NCI-H187 treated with DMSO at 0.1 percent for 48 hours (cell line): ENCODE data around the gene ESYT3.
"Not testable (repeated sequence)": the region's sequence is repeated elsewhere in the genome, so short reads cannot be mapped to it uniquely, and the experiment has no call there.

Source experiments
- DNase-seq: peaks from one replicate; lab custom pipeline; 2025; lab: John Stamatoyannopoulos, UW

The ESYT3 gene

DNA sequence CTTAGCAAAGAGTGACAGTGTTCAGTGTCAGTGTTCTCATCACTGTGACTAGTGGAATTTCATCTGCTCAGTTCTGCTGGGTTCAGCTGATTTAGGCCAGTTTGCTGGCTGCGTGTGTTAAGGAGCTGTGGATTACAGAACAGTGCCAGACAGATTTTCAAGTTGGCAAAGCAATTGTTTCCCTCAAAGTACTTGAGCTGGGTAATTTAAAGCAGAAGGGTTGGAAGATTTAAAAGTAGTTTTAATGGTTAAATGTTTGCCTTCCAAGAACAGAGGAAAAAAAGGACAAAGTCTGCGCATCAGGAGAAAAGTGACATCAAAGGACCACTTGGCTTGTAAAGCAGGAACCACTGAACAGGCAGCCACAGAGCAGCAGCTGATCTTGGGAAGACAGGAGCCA, 8.7 kb downstream of the ESYT3 start:
- DNase-seq, result no peak

DNA sequence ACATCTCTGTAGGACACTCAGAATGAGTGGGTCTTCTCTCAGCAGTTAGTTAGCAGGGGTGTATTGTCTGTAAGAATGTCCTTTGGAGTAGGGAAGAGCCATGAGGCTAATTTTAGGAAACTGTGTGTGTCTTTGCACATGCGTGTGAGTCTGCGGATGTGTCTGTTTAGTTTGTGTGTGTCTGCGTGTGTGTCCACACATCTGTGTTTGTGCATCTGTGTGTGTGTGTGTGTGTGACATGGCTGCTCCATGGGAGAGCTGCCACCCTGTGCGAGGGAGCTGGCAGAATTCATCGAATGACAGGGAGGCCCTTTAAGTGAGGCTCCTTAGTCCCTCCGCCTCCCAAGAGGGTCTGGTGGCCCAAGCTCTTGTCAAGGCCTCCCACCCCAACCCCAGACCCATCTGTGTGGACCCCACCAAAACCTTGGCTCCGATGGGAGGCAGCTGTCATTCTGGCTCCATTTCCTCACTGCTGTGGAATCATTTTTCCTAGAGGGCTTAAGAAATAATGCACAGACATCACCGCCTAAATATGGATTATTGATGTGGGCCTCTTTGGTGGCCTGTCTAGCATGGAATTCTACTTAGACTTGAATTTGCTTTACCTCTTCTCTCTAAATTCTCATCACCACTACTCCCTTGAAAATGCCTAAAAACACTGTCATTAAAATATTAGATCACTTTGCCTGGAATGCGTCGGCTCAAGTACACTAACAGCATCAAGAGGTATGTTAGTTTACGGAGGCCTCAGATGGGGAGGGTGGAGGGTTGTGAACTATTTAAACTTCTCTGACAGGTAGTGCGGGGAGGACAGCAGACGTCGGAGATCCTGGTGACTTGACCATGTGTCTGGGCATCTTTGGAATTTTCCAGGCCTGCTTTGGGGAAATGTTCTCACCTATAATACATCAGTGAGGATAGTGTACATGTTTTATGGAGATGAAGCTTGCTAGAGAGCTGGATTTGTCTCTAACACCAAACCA, 9.4 kb downstream of the ESYT3 start:
- DNase-seq, result no peak

DNA sequence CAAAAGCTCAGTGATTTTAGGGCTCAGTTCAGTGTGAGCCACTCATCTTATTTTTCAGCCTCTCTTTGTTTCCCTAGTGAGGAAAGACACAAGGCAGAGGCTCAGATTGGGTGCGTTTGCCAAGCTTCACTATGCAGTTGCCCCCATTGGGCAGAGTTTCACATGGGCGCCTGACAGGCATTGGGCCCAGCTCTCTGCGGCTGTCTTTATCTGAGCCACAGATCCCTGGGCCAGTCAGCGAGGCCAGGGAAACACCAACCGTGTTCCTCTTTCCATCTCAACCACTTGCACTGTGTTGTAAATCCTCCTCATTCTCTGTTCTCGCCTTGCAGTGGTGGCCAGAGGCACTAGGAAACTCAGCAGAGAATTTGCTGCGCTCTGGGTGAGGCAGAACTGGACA, 10.8 kb downstream of the ESYT3 start:
- no peak for DNase-seq

DNA sequence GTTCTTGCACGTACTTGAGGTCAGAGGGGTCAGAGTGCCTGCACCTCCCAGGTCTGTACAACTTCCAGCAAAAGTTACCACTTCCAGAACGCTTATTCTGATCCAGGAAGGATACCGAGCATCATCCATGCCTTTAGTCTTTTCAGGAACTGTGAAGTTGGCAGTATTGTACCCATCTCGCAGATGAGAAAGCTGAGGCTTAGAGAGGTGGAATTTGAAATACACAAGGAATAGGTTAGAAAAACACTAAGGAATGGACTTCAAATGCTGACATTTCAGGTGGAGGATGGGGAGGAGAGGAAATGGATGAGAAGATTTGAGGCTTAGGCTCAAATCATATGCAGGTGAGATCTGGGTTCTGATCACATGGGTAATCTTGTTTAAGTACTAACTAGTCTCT, 11.2 kb downstream of the ESYT3 start:
- no peak for DNase-seq

DNA sequence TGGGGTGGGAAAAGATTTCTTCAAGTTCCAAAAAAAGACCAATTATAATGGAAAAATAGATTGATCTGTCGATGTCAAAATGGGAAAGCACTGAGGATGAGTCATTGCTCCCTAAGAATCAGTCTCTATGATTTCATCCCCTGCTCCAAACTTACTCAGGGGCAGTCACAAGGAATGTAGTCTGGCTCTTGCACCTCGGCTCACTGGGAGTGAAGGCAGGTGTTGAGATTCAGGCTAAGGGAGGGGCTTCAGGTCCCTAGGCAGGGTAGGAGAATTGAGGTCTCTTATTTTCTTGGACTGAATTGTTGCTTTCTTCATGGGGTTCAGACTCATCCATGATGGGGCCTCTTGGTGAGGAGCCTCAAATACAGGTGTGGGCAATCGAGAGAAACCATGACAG, 14.2 kb downstream of the ESYT3 start:
- no peak for DNase-seq

DNA sequence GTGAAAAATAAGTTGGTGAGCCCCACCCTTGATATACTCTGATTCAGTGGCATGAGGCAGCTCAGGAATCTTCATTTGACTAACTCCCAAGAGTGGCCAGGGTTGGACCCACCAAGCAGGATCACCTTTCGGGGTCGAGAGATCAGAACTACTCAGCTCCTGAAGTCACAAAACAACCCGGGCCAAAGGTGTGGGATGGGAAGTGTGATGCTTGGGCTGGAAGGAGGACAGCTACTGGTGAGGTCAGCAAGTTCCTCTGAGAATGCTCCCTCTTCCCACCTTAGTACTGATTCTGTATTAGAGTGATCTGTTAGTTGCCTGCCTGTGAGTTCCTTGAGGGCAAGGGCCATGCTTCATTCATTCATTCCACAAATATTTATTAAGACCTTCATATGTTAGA, 15.1 kb downstream of the ESYT3 start:
- no peak for DNase-seq

DNA sequence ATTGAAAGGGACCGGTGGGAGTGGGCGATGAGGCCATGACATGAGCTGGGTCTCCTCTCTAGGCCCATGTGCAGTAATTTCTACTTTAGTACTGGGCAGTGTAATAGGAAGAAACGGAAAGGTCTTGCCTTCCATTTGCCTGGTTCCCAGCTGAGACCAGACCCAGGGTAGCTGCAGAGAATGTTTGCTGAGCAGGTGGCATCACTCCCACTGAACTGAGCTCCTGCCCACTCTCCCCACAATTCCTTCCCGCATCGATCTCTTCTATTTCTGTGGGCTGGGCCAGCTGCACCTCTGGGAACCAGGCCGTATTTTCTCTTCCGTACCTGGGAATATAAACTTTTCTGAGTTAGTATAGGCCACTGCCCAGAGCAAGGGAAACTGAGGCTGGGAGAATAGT, 15.8 kb downstream of the ESYT3 start:
- no peak for DNase-seq

DNA sequence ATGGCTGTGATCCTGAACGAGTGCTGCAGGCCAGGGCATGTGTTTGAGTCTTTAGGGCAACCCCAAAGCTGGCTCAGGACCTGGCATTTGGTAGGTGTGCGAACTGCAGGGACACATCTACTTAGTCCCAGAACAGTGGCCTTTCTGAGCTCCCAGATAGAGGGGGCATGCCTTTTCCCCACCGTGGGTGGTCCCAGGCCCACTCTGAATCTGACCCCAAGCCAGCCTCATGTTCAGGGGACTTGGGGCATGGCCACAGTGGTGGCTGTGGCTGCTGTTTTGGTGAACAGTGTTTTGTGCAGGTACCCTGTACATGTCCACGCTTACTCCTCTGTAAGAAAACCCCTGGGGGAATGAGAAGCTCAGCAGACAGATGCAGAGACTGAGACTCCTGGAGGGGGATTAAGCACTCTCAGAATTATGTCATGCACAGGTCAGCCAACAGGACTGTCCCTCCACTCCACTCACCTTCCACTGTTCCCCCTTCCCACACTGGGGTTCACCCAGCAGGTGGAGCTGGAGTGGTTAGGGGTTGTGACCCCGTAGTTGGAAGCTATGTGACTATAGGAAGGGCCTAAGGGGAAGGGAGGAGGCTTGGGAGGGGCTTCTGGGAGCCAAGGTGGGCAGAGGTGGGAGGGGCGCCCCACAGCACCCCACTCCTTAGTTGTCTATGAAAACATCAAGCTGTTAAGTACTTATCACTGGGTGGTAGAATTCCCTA, 16.4 kb downstream of the ESYT3 start:
- DNase-seq, result no peak

DNA sequence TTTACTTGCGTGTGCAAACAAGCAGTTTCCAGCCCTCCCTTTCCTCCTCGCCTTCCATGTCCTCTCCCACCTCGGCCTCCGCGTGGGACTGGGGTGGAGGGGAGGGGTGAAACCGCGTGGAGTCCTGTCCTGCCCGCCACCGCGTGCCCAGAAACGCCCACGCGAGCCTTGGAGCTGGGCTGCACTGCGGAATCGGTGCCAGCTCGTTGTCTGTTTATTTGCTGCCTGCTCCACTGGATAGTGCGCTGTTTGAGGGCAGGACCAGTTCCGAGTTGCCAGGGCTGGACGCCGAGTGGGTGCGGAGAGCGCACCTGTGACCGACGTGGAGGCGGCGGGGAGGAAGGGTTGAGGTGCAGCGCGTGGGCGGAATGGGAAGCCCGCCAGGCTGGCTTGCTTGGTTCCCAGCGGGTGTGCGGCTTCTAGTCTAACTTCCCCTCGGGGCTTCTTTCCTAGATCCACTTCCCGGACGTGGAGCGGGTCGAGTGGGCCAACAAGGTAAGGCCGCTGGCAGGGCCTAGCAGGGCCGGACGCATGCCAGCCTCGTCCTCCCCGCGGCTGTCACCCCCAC, 17.3 kb downstream of the ESYT3 start:
- no peak for DNase-seq

DNA sequence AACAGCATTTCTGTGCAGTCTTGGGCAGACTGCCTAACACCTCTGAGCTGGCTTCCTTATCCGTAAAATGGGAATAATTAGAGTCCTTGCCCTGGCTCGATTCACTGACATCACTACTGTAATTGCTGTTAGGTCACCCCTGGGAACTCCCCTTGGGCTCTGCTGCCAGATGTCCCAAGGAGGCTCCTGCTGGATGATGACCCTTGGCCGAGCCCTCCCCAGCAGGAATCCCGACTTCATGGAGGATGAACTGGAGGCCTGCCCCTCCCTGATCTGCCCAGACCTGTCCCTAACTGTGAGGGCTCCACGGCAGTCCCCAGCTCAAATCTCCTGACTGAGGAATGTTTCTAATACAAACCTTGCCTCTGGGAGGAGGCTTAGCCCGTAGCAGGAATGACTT, 18.0 kb downstream of the ESYT3 start:
- no peak for DNase-seq

DNA sequence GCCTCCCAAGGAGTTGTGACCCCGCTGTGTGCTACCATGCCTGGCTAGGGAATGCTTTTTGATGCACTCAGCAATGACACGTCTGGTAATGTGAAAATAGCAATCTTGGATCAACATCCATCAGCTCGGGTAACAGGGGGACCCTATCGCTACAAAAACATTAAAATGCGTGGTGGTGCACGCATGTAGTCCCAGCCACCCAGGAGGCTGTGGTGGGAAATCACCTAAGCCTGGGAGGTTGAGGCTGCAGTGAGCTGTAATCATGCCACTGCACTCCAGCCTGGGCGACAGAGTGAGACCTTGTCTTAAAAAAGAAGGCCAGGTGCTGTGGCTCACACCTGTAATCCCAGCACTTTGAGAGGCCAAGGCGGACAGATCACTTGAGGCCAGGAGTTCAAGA, 19.5 kb downstream of the ESYT3 start:
- DNase-seq, result not testable (repeated sequence)

DNA sequence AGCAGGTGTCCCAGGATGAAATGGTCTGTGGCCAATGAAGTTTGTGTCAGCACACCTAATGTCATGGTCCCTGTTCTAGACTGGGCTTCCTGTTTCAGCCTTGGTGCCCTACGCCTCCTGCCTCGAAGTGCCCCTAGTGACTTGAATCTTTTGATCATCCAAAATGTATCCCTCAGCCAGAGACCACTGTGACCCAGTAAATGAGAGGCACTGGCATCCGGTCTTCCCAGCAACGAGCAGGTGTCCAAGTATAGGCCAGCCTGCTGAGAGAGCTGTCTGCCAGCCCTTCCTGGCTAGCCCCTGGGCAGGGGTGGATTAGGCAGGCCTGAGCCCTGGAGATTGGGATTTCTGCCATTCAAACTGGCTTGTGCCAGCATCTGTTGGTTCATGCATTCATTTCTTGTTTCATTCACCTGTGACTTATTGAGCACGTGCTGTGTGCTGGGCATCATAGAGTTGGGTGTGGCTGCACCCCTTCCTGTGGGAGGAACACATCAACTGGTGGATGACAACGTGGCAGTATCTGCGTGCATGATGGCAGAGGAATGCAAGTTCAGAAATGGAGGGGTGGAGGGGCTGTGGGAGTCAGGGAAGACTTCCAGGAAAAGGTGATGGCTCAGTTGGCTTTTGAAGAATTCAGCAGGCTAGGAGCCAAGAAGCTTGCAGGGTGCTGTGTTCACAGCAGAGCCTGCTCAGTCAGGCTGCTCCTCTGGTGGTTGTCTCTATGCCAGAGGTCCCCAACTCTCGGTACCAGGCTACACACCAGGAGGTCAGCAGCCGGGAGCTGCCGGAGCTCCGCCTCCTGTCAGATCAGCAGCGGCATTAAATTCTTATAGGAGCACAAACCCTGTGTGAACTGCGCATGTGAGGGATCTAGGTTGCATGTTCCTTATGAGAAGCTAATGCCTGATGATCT, 21.6 kb downstream of the ESYT3 start:
- no peak for DNase-seq

DNA sequence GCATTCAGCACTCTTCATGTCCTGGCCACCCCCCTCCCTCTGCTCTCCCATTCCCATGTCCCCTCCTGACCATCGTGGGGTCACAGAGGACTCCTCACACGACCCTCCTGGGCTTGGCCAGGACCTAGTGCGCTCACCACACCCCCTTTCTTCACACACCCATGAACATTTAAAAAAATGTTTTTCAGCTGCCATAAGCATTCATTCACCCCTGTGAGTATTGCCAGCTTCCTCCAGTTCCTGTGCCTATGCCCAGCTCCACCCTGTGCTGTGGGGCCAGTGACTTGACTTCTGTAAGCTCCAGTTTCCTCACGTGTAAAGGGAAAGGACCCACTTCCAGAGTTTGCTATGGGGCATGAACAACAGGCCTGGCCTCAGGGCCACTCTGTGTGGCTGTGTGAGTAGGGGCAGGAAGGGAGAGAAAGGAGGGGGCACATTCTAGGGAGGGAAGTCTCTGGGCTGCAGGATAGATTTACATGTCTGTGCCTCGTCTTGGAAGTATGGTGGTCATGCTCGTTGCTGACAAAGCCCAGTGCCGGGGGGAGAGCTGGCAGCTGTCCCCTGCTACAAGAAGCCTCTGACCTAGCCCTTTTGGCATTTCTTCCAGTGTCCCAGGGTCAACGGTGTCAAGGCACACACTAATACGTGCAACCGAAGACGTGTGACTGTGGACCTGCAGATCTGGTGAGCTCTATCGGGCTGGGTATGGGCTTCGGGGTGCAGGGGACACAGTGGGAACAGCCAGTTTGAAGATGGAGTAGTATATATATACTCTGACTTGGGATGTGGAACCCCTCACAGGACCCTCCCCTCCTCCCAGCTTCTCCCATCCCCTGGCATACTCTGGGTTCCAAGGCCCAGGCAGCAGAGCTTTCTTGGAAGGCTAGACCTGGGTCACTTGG, 22.8 kb downstream of the ESYT3 start:
- no peak for DNase-seq

DNA sequence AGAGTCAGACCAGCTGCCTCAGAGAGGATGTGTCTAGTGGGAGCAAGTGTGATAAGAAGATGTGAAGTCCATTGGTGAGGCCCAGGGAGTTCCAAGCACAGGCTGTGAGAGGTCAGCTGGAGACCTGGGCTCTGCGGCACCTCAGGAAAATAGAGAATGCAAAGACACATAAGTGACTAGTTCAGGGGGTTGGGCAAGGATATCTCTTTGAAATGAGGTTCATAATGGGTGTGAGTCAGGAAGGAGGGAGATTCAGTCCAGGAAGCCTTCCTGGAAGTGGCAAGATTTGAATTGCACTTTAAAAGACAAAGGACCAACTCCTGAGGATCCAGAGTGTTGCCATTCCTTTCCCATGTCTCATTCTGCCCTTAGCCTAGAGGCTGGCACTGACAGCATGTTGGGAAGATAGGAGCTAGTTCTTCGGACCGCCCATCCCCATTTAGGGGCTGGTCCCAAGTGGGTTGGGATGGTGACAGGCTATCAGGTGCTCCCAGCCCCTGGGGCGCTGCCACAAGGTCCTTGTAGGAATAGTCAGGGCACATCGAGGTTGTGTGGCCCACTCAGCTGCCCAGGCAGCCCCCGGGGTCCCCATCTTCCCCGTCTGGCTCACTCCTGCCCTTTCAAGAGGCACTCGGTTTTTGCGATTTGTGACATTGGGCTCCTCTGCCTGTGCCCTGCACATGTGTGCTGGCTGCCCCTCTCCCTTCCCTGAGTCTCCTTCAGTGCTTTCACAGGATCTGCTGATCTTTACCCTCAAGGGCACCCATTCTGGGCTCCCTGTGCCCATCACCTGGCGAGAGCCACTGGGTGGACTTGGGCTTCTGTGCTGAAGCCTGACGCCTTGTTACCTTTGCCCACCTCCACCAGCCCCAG, 23.7 kb downstream of the ESYT3 start:
- no peak for DNase-seq

DNA sequence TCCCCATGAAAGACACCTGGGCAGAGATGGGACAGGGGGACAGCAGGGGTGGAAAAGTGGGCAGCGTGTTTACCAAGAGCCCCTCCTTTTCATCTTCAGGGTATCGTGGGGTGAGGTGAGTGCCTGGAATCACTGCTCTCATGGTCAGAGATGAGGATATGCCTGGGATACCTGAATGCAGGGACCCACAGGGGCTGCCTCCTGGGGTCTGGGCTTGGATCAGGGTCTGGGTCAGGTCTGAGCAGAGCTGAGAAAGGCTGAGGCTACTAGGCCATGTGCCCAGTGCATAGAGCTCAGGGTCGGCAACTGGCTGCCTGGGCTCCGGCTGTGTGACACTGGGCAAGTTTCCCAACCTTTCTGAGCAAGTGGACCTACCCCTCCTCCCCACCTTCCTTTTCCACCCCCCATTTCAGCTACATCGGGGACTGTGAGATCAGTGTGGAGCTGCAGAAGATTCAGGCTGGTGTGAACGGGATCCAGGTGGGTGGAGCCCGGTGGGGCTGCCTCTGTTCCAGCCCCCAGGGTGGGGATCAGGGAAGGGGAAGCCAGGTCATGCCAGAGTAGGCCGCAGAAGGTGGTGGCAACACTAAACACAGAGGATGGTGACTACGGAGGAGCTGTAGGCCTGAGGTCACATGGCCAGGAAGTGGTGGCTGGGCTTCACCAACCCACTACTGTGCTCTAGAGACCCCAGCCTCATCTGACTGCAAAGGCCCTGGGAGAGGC, 24.5 kb downstream of the ESYT3 start:
- DNase-seq, result no peak

DNA sequence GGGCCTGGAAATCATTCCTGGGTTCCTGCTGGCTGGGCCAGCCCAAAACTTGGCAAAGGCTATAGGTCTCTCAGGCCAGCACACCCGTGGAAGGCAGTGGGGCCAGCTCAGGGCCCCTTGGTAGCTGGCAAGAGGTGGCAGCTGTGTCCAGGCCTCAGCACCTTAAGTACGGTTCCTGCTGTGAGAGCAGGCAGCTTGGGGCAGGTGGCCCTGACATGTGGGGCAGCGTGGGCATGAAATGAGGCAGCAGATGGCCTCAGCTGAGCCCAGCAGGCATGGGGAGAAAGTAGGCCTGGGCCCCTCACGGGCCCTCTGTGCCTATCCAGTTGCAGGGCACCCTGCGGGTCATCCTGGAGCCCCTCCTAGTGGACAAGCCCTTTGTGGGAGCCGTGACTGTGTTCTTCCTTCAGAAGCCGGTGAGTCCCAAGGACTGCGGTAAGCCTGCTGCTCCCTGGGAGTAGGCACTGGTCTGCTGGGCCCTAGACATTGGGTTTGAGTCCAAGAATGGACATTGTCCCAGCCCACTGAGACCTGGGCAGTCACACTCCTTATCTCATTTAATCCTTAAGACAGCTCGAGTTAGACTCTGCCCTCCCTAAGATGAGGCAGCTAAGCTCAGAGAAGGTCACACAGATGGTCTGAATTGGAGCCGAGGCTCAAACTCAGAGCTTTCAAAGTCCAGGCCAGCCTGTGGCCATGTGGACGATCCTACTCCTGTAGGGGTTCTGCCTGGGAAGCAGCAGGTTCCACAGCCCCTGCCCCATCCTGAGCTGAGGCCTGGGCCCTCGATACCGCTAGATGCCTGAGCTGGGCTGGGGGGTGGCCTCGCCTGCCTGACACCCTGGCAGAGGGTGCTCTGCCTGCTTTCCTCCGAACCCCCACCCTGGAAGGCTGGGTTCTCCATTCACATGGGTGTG, 25.5 kb downstream of the ESYT3 start:
- DNase-seq, result no peak

DNA sequence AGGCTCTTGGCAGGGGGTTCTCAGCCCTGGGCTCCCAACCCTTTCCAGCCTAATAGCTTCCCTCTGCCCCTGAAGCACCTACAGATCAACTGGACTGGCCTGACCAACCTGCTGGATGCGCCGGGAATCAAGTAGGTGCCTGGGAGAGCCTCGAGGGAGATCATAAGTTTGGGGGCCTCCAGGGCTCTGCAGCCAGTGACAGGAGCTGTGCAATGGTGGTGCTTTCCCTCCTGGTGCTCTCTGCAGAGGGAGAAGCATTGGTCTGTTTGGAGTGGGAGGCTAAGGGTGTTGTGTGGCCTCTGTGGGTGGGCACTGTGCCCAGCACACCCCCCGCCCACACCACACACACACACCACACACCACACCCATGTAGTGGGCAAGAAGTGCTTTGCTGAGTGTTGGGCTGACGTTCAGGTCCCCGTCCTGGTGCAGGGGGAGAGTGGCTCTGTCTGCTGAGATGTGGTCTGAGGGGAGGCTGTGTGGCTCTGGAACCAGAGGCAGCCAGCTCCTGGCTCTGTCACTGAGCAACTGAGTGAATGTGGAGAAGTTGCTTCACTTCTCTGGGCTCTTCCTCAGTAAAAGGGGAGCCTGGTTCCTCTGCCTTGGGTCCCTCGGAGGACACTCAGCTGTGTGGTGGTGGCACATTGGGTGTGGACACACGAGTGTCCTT, 26.3 kb downstream of the ESYT3 start:
- DNase-seq, result no peak

DNA sequence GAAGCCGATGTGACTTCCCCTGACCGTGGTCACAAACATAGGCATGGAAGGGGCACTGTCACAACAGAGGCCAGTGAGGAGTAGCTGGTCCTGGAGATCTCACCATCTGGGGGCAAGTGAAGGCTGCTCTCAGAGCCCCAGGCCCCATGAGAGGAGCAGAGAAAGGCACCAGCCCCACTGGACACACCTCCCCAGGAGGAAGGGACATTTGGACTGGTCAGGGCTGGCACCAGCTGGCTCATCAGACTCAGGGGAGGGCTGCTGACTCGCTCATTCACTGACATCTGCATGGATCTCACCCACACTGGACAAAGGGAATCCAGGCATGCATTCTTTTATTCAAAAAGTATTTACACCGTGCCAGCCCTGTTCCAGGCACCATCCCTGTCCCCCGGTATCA, 26.8 kb downstream of the ESYT3 start:
- no peak for DNase-seq
